ENCODE results near the gene PRTFDC1. TPM values are rescaled to one million over a fixed set of nuclear protein-coding genes. Genes with fewer than 3 reads are reported as not detected.
A peak's percentile ranks its signal among the peaks of the same experiment; 100 is the strongest.

PRTFDC1 gene
- total RNA-seq, 1 donor from 2014 or later: 11.7 TPM

GRCh38 chr10:24902400-24902728 is 50.0 kb downstream of the PRTFDC1 start:
- no peak for DNase-seq

GRCh38 chr10:24901686-24902399 is 50.6 kb downstream of the PRTFDC1 start:
- DNase-seq: peak; percentile 44

- no peak for DNase-seq
Observed at GRCh38 chr10:24900888-24901685, 51.3 kb downstream of the PRTFDC1 start.

- no peak for DNase-seq
Observed at GRCh38 chr10:24899571-24899970, 52.8 kb downstream of the PRTFDC1 start.

GRCh38 chr10:24898501-24898900 is 53.9 kb downstream of the PRTFDC1 start:
- DNase-seq: no peak

- no peak for DNase-seq
Observed at GRCh38 chr10:24897326-24897926, 55.0 kb downstream of the PRTFDC1 start.

- no peak for DNase-seq
Observed at GRCh38 chr10:24894728-24895127, 57.7 kb downstream of the PRTFDC1 start.

- DNase-seq: no peak
Observed at GRCh38 chr10:24894309-24894708, 58.1 kb downstream of the PRTFDC1 start.

GRCh38 chr10:24893127-24893526 is 59.3 kb downstream of the PRTFDC1 start:
- no peak for DNase-seq

- no peak for DNase-seq
Observed at GRCh38 chr10:24891823-24892222, 60.6 kb downstream of the PRTFDC1 start.

GRCh38 chr10:24889639-24890038 is 62.8 kb downstream of the PRTFDC1 start:
- DNase-seq: peak; percentile 60

- no peak for DNase-seq
Observed at GRCh38 chr10:24887855-24888231, 64.6 kb downstream of the PRTFDC1 start.

- DNase-seq: no peak
Observed at GRCh38 chr10:24886290-24886680, 66.1 kb downstream of the PRTFDC1 start.

- DNase-seq: no peak
Observed at GRCh38 chr10:24885551-24886289, 66.7 kb downstream of the PRTFDC1 start.

GRCh38 chr10:24884793-24885192 is 67.6 kb downstream of the PRTFDC1 start:
- DNase-seq: no peak

GRCh38 chr10:24884316-24884715 is 68.1 kb downstream of the PRTFDC1 start:
- DNase-seq: no peak

GRCh38 chr10:24883176-24883575 is 69.2 kb downstream of the PRTFDC1 start:
- no peak for DNase-seq

- no peak for DNase-seq
Observed at GRCh38 chr10:24882047-24882698, 70.2 kb downstream of the PRTFDC1 start.

GRCh38 chr10:24879861-24880260 is 72.5 kb downstream of the PRTFDC1 start:
- DNase-seq: no peak

- no peak for DNase-seq
Observed at GRCh38 chr10:24874133-24874532, 78.3 kb downstream of the PRTFDC1 start.

GRCh38 chr10:24873281-24873683 is 79.1 kb downstream of the PRTFDC1 start:
- peak; percentile 92 for DNase-seq

GRCh38 chr10:24872790-24873182 is 79.6 kb downstream of the PRTFDC1 start:
- no peak for DNase-seq
